GM21423 (cell line): ENCODE results near the gene MSH3.
"Not testable (repeated sequence)": the region's sequence is repeated elsewhere in the genome, so short reads cannot be mapped to it uniquely, and the experiment has no call there.

ENCODE experiments used
- ATAC-seq: cut with Tn5 transposase; IDR thresholded peaks from one replicate; pipeline ENCODE4 v1.9.1; 2021; ENCODE audit warnings: mild to moderate bottlenecking, moderate library complexity; ENCODE audit not compliant: unreplicated experiment

MSH3 gene

DNA sequence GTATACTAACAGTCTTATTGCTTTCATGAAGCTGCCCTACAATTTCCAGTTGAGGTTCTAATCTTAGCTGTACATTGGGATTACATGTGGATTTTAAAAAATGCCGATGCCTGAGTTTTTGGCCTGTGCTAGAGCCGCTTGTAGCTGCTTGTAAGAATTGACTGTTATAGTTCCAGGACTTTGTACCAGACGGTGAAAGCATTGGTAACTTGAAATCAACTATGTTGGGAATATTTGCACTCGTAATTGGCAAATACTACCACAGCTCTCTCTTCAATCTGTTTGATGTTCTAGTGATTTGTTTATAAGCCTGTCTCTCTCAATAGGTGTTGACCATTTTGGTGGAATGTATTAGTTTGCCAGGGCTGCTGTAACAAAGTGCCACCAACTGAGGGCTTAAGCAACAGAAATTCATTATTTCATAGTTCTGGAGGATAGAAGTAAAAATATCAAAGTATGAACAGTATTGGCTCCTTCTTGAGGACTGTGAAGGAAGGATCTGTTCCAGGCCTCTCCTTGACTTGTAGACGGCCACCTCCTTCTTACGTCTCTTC lies 50.8 kb downstream of the MSH3 start:
- ATAC-seq, result no peak

DNA sequence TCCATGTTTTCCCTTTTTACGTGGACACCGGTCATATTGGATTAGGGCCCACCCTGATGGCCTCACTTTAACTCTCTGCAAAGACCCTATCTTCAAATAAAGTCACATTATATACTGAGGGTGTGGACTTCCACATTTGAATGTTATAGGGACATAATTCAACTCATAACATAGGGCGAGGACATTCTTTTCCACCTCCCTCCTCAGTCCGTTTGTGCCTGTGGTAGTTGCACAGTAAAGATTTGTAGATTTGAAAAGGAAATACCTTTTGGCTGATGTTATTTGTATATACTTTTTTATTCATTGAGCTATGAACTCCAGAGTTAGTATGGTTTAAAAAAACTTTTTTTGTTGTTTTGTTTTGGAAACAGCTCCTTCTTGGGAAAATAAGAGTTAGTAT lies 51.3 kb downstream of the MSH3 start:
- ATAC-seq, result no peak

DNA sequence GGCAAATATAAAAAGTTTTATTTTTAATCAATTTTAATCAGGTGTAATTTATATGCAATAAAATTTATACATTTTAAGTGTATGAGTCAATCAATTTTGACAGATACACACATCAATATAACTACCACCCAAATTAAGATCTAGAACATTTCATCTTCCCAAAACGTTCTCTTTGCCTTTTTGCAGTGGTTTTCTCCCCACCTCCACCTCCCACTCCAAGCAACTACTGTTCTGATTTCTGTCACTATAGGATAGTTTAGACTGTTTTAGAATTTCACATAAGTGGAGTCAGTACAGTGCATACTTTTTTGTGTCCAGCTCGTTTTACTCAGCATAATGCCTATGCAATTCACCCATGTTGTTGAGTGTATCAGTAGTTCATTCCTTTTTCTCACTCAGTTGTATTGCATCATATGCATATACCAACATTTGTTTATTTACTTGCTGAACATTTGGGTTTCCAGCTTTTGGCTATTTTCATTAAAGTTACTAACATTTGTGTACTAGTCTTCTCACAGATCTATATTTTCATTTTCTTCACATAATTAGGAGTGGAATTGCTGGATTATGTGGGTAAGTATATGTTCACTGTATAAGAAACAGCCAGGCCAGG lies 52.5 kb downstream of the MSH3 start:
- no peak for ATAC-seq

DNA sequence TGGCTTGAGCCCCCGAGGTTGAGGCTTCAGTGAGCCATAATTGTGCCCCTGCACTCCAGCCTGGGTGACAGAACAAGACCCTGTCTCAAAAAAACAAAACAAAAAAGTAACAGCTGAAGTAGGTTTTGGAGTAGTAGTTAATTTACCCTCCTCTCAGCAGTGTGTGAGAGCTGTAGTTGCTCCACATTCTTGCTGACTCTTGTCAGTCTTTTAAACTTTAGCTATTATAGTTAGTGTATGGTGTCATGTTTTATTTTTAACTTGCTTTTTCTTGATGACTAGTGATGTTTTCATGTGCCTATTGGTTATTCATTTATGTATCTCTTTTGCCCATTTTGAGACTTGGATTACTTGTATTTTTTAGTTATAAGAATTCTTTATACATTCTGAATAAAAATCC lies 53.2 kb downstream of the MSH3 start:
- ATAC-seq, result no peak

DNA sequence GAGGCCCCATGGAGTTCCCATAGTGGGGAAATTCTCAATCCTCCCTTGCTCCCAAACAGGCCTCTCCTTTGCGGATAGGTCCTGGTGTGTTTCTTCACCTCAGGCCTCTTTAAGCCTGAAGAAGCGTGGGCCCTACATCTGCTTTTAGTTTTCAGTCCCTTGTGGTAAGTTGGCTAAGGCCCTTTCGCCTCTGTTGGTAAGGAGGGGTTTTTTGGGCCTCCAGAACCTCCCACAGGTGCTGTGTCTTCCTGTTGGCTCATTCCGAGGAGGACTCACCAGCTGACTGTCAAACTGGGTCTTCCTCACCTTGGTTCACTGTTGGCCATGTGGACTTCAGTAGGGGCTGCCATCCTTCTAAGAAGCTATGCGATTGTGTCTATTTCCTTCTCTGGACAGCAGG lies 56.8 kb downstream of the MSH3 start:
- no peak for ATAC-seq

DNA sequence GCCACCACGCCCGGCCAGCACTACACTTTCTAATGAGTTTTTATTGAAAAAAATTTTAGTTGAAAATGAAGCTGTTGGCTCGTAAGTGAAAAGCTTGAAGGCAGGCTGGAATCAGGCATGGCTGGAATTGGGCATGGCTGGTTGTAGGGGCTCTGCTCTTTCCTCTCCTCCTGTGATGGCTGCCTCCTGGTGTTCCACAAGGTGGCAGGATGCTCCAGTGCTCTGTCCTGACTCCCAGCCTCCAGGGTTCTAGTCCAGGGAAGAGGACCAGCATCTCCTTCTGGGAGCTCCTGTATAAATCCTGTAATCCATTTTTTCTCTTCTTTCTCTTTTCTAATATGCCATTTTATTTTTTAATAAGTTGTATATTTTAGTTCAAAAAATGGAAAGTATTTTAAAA lies 57.5 kb downstream of the MSH3 start:
- ATAC-seq, result no peak

DNA sequence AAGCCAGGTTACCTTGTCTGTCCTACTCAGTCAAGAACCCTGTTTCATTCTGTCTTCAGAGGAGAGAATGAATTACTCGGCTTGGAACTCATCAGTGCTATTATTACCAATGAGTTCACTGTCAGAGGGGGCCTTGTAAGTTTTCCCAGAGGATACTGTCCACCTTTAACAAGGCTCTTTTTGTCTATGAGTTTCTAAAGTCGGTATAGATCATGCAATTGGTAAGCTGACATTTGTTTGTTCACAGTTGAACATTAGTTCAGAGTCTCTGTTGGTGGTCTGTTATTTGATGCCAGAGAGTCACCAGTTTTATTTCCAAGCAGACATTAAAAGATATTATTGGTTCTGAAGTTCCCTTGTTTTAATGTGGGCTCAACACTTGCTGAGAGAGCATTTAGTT lies 58.5 kb downstream of the MSH3 start:
- no peak for ATAC-seq

DNA sequence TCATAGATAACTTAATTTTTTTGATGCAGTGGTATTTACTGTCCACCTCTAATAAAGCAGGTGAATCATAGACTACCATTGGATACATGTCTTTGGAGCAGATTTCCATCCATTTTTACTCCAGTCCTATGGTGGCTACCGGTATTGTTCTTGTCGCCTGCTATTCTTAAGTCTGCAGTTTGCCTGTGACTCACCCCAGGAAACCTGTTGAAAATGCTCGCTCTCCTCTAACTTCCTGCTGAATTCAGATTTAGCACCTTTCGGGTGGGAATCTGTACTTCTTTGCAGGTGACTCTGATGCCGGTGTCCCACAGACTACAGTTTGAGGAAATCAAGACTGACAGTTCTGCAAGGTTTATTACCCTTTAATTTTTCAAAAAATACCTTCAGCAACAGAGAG lies 59.2 kb downstream of the MSH3 start:
- ATAC-seq, result no peak

DNA sequence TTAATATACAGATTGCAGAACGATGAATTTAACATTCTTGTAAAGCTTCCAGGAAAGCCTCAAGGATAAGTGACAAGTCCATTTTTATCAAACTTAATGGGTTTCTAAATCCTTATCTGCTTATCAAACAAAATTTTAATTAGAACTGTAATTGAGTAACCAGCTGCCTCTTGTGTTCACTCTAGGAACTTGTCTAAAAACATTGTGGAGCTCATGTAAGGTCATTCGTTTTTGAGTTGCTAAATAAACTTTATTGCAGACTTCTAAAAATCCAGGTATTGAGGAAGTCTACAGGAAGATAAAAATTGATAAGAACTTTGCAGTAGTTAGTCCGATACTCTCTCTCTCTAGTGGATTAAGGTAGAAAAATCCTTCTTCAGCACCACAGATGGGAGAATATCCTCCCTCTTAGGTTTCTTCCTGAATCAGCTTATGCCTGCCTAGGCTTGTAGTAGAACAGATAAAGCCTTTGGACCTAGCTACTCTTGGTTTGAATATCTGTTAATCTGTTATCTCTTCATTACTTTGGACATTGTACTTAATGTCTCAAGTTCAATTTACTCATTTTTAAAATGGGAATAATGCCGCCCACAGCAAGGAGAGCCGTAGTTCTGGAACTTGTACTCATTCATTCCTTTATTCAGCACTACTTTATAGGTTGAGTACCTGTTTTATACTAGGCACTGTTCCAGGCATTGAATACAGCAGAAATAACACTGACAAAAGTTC lies 60.3 kb downstream of the MSH3 start:
- no peak for ATAC-seq

DNA sequence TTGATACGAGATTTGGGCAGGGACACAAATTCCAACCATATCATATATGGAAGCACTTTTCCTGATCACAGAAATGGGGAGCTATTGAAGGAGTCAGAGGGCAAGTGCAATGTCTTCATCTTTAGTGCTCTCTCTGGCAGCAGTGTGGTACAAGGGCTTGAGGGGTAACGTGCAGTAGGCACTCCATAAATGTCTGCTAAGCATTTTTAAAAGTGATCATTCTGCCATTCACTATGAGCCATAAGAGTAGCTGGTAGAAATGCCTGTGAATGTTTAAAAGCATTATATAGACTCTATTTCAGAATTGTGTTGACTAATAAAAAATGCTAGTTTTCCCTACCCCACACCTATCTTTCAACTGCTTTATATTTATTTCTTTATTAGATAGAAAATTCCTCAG lies 61.4 kb downstream of the MSH3 start:
- ATAC-seq, result no peak

DNA sequence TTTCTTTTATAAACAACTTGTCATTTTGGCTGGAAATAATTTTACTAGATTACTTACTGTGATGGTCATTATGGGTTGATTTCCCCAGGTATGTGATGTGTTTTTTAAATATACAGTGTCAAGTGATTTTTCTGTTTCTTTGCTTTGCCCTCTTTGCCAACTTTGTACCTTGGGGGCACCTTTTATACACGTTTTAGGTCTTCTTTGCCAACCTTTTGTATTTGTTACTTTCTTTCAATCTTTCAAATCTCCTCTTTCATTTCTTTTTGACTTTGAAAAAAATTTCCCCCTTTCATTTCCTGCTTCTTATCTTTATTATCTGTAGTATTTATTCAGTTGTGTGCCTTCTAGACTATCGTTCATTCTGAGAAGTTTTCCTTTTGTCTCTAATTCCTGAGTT lies 65.7 kb downstream of the MSH3 start:
- ATAC-seq, result no peak

DNA sequence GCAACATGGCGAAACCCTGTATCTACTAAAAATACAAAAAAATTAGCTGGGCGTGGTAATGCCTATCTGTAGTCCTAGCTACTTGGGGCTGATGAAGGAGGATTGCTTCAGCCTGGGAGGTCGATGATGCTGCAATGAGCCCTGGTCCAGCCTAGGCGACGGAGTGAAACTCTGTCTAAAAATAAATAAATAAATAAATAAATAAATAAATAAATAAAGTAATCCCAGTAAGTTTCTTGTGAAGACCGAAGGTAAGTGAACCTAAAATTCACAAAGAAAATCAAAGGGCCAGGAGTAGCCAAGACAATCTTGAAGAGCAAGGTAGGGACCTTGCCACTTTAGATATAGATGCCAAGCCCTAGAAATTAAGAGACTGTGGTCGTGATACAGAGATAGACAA lies 68.5 kb downstream of the MSH3 start:
- no peak for ATAC-seq

DNA sequence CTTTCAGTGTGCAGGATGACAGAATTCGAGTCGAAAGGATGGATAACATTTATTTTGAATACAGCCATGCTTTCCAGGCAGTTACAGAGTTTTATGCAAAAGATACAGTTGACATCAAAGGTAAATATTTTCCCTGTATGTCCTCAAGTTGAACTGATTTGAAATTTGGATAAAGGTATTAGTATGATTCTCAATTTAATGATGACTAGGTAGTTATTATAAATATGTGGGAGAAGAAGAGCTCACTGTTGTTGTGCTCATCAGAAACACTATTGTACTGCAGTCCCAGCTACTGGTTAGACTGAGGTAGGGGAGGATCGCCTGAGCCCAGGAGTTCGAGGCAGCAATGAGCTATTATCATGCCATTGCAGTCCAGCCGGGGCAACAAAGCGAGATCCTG lies 71.0 kb downstream of the MSH3 start:
- ATAC-seq, result no peak

DNA sequence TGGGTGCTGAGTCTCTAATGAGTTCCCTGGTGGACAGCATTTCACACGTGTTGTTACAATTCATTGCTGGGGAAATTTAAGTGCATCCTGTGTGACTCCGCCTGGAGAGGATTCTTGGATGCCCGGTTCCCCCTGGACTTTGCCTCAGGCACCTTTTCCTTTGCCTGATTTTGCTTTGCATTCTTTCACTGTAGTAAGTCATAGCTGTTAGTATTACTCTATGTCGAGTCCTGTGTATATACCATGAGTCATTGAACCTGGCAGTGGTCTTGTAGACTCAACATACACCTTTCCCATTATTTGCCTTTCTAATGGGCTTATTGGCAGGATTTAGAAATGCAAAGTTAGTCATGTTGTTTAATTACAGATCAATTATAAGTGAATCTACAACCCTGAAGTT lies 82.3 kb downstream of the MSH3 start:
- no peak for ATAC-seq

DNA sequence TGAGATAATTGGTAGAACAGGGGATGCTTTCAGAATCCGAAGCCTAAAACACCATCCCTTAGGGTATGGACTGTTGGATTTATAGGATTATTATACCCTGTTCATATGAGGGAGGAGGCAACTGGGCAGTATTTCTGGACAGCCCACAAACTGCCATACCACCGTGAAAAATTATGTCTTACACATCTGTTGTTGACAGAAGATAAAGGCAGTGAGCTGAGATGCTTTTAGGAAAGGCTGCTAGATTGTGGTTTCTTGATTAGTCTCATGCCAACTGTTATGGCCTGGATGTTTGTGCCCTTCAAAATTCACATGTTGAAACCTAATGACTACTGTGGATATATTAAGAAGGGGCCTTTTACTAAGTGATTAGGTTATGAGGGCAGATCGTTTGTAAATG lies 84.0 kb downstream of the MSH3 start:
- no peak for ATAC-seq

DNA sequence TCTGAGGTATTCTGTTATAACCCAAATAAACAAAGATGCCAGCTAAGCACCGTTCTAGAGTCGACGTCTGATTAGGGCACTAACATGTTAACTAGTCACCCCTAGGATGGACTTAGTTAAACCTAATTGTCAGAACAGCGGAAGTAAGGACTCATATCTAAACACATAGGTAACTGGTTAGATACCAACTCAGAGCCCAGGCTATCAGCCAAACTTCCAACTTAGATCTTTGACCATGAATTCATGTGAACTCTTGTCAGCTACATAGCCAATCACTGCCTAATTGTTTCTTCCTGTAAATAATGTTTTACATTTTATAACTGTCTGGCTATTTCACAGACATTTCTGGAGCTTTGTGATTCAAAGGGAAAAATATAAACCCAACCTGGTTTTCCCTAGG lies 84.6 kb downstream of the MSH3 start:
- no peak for ATAC-seq

DNA sequence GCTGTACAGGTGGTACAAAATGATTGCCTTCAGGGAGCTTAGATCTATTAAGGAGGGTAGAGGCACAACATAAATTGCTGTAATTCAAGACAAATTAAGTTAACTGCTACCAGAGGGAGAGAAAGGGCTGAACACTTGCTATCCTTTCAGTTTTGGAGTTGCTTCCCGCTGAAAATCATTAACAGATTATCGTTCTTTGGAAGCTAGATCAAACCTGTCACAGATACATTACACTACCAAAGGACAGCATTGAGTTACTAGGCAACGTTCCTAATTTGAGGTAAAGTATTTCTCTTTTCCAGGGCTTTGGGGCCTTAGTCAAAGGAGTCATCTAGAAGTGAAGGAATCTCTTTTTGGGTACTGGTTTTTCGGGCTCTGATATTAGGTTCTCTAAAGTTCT lies 85.0 kb downstream of the MSH3 start:
- ATAC-seq, result no peak

DNA sequence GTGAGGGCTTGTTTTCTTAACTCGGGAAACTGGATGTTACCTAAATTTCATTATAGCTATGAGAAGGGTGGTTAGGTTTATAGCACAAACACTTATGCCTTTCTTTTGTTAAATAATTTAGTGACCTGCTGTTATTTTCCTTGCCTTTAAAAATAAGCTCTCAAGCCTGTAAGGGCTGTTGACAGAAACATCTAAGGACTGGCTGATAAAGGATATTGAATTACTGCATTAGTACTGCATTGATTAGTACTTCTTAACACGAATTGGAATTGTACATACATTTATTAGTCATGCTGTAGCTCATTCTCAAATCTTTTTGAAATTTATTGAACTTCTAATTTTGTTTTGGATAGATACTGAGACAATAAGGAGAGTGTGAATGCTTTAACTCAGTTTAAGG lies 85.4 kb downstream of the MSH3 start:
- no peak for ATAC-seq

DNA sequence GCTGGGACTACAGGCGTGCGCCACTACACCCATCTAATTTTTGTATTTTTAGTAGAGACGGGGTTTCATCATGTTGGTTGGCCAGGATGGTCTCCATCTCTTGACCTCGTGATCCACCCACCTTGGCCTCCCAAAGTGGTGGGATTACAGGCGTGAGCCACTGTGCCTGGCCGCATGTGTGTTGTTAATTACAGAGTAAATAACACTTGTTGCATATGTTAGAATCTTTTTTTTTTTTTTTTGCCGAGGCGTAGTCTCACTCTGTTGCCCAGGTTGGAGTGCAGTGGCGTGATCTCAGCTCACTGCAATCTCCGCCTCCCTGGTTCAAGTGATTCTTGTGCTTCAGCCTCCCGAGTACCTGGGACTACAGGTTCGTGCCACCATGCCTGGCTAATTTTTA lies 86.0 kb downstream of the MSH3 start:
- ATAC-seq, result not testable (repeated sequence)

DNA sequence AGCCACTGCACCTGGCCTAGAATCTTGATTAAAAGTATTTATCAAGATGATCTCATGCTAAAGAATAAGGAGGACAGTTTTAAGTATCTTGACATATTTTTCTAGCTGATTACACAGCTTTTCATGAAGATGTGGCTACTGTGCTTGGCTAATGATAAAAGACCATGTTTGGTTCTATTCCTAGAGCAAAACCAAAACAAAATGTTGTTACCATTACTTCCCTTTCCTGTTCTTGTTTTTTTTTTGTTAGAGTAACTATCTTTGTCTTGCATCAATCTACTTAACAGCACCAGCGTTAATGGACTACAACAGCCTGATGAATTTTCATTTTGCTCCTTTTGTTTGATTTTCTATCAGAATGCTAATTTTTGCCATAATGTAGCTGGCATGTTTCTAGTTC lies 86.5 kb downstream of the MSH3 start:
- ATAC-seq, result no peak

DNA sequence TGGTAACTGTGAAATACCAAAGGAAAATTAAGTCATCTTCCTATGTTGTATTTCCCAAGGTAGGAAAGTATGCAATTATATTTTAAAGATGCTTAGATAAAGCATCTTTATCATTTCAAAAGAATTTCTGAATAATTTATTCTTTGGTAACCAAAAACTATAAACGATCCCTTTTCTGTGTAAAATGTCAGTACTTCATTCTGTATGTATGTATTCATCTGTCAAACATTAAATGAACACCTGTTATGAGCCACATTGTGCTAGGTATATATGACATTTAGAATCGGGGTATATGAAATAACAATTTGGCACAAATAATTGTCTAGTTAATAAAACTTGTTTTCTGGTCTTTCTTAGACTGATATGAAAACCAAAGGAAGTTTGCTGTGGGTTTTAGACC lies 89.7 kb downstream of the MSH3 start:
- ATAC-seq, result no peak

DNA sequence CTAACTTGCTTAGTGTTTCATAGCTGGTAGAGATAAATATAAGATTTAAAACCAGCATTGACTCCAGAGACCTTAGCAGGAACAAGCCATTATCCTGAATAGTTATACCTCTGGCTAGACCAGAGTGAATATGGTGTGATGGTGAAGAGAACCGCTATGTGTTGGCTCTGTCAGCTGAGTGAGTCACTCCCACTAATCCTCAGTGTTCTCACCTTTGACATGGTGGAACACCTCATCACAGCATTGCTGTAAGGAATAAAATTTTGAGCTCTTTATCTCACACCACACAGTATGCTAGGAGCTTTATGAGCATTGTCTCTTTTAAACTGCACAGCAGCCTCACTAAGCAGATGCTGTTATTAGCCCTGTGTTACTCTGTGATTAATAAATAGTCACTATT lies 91.0 kb downstream of the MSH3 start:
- ATAC-seq, result no peak

DNA sequence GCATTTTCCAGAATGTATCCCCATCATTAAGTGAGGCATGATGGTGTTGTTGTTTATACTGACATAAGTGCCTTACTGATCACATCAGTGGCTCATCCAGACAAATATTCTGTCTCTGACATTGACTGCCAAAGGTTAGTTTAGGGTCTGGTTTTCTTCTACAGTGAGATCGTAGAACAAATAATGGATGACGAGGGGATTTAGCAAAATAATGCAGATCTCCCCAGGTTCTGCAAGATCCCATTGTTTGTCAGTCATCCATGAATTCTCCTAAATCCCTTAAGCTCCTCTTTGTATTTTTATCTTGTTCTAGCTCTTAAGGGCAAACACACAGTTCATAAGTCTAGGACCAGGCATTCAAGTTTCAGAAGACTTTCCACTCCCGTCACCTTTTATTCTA lies 93.5 kb downstream of the MSH3 start:
- ATAC-seq, result no peak
